Measurements from ENCODE around the gene DSG4.

DSG4 gene

GRCh38 chr18:31380912-31381311 lies 4.3 kb downstream of the DSG4 start:
- Histone ChIP-seq H3K27me3 (replicated peaks; ENCODE audit: control insufficient read depth, insufficient read depth, low read length, poor library complexity, severe bottlenecking) (no peaks in the 10 kb centered on the region), H3K4me3 (ENCODE audit: insufficient read depth, low read depth, low read length, poor library complexity, severe bottlenecking) (no peak overlapping the region), H3K9me3 (ENCODE audit: control insufficient read depth, low read length) (no peaks in the 10 kb centered on the region), H3K36me3 (ENCODE audit: control insufficient read depth, insufficient read depth, low read length) (no peaks in the 10 kb centered on the region), H3K27ac (ENCODE audit: insufficient read depth, low read length, poor library complexity, severe bottlenecking) (no peak overlapping the region), H3K4me1 (ENCODE audit: control insufficient read depth, insufficient read depth, low read length, poor library complexity, severe bottlenecking) (no peaks in the 10 kb centered on the region)
- no peak for DNase-seq

DNA sequence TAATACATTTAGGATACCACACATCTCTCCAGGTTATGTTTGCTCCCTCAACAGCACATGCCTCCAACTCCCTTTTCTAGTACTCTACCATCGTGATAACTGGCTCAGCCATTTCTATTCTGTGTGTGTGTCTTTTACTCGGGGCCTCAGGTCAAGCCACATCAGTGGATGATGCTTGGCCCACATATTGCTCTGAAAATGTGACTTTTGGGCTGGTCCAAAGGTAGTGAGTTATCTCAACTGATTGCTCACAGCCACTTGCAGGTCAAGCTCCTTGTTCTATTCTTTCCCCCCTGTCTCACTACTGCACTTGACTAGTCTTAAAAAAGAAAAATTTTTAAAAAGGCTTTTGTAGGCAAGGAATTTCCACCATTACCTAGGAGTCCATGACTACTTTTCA lies 5.5 kb downstream of the DSG4 start:
- H3K27ac ChIP-seq (ENCODE audit: insufficient read depth, low read length, poor library complexity, severe bottlenecking), result no peak overlapping the region
- no peaks in the 10 kb centered on the region for H3K36me3 ChIP-seq (ENCODE audit: control insufficient read depth, insufficient read depth, low read length)
- no peaks in the 10 kb centered on the region for H3K9me3 ChIP-seq (ENCODE audit: control insufficient read depth, low read length)
- no peak overlapping the region for H3K4me3 ChIP-seq (ENCODE audit: insufficient read depth, low read depth, low read length, poor library complexity, severe bottlenecking)
- no peaks in the 10 kb centered on the region for H3K27me3 ChIP-seq (replicated peaks; ENCODE audit: control insufficient read depth, insufficient read depth, low read length, poor library complexity, severe bottlenecking)
- H3K4me1 ChIP-seq (ENCODE audit: control insufficient read depth, insufficient read depth, low read length, poor library complexity, severe bottlenecking), result no peaks in the 10 kb centered on the region
- DNase-seq, result no peak

- Histone ChIP-seq H3K4me3 (ENCODE audit: insufficient read depth, low read depth, low read length, poor library complexity, severe bottlenecking) (no peak overlapping the region), H3K36me3 (ENCODE audit: control insufficient read depth, insufficient read depth, low read length) (no peaks in the 10 kb centered on the region), H3K9me3 (ENCODE audit: control insufficient read depth, low read length) (no peaks in the 10 kb centered on the region), H3K27ac (ENCODE audit: insufficient read depth, low read length, poor library complexity, severe bottlenecking) (no peak overlapping the region), H3K27me3 (replicated peaks; ENCODE audit: control insufficient read depth, insufficient read depth, low read length, poor library complexity, severe bottlenecking) (no peaks in the 10 kb centered on the region), H3K4me1 (ENCODE audit: control insufficient read depth, insufficient read depth, low read length, poor library complexity, severe bottlenecking) (no peaks in the 10 kb centered on the region)
- no peak for DNase-seq
These were observed 10.2 kb downstream of the DSG4 start for GRCh38 chr18:31386741-31387140.

- Histone ChIP-seq H3K4me3 (ENCODE audit: insufficient read depth, low read depth, low read length, poor library complexity, severe bottlenecking) (no peak overlapping the region), H3K36me3 (ENCODE audit: control insufficient read depth, insufficient read depth, low read length) (no peaks in the 10 kb centered on the region), H3K9me3 (ENCODE audit: control insufficient read depth, low read length) (no peaks in the 10 kb centered on the region), H3K27ac (ENCODE audit: insufficient read depth, low read length, poor library complexity, severe bottlenecking) (no peak overlapping the region), H3K4me1 (ENCODE audit: control insufficient read depth, insufficient read depth, low read length, poor library complexity, severe bottlenecking) (no peaks in the 10 kb centered on the region), H3K27me3 (replicated peaks; ENCODE audit: control insufficient read depth, insufficient read depth, low read length, poor library complexity, severe bottlenecking) (no peaks in the 10 kb centered on the region)
- DNase-seq, result no peak
These were observed 16.7 kb downstream of the DSG4 start for GRCh38 chr18:31393286-31393685.

GRCh38 chr18:31396796-31397612 lies 20.4 kb downstream of the DSG4 start:
- Histone ChIP-seq H3K4me1 (ENCODE audit: control insufficient read depth, insufficient read depth, low read length, poor library complexity, severe bottlenecking) (no peaks in the 10 kb centered on the region), H3K9me3 (ENCODE audit: control insufficient read depth, low read length) (no peaks in the 10 kb centered on the region), H3K36me3 (ENCODE audit: control insufficient read depth, insufficient read depth, low read length) (no peaks in the 10 kb centered on the region), H3K4me3 (ENCODE audit: insufficient read depth, low read depth, low read length, poor library complexity, severe bottlenecking) (no peak overlapping the region), H3K27ac (ENCODE audit: insufficient read depth, low read length, poor library complexity, severe bottlenecking) (no peak overlapping the region), H3K27me3 (replicated peaks; ENCODE audit: control insufficient read depth, insufficient read depth, low read length, poor library complexity, severe bottlenecking) (no peaks in the 10 kb centered on the region)
- DNase-seq, result no peak

DNA sequence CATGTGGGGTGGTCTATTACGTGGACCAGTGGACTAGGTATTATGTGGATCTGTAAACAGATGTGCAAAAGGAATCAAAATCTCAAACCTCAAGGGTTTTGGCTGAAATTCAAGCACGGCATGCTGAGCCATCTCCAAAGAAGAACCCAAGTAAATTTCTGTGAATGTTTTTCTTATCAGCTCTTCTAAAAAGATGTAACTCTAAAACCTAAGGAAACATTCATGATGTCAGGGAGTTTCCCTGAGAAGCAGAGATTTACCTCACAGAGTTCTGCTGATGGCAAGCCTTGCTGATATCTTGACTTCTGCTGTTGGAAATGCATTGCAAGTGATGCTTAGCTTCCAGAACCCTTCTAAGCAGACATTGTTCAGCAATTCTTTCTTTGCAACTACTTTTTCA lies 21.6 kb downstream of the DSG4 start:
- H3K9me3 ChIP-seq (ENCODE audit: control insufficient read depth, low read length), result no peaks in the 10 kb centered on the region
- H3K4me3 ChIP-seq (ENCODE audit: insufficient read depth, low read depth, low read length, poor library complexity, severe bottlenecking), result no peak overlapping the region
- no peak for DNase-seq
- no peaks in the 10 kb centered on the region for H3K27me3 ChIP-seq (replicated peaks; ENCODE audit: control insufficient read depth, insufficient read depth, low read length, poor library complexity, severe bottlenecking)
- no peaks in the 10 kb centered on the region for H3K4me1 ChIP-seq (ENCODE audit: control insufficient read depth, insufficient read depth, low read length, poor library complexity, severe bottlenecking)
- H3K36me3 ChIP-seq (ENCODE audit: control insufficient read depth, insufficient read depth, low read length), result no peaks in the 10 kb centered on the region
- no peak overlapping the region for H3K27ac ChIP-seq (ENCODE audit: insufficient read depth, low read length, poor library complexity, severe bottlenecking)

- Histone ChIP-seq H3K4me3 (ENCODE audit: insufficient read depth, low read depth, low read length, poor library complexity, severe bottlenecking) (no peak overlapping the region), H3K9me3 (ENCODE audit: control insufficient read depth, low read length) (no peaks in the 10 kb centered on the region), H3K27ac (ENCODE audit: insufficient read depth, low read length, poor library complexity, severe bottlenecking) (no peak overlapping the region), H3K4me1 (ENCODE audit: control insufficient read depth, insufficient read depth, low read length, poor library complexity, severe bottlenecking) (no peaks in the 10 kb centered on the region), H3K27me3 (replicated peaks; ENCODE audit: control insufficient read depth, insufficient read depth, low read length, poor library complexity, severe bottlenecking) (no peaks in the 10 kb centered on the region), H3K36me3 (ENCODE audit: control insufficient read depth, insufficient read depth, low read length) (no peaks in the 10 kb centered on the region)
- DNase-seq, result no peak
These were observed 22.9 kb downstream of the DSG4 start for GRCh38 chr18:31399306-31400032.

DNA sequence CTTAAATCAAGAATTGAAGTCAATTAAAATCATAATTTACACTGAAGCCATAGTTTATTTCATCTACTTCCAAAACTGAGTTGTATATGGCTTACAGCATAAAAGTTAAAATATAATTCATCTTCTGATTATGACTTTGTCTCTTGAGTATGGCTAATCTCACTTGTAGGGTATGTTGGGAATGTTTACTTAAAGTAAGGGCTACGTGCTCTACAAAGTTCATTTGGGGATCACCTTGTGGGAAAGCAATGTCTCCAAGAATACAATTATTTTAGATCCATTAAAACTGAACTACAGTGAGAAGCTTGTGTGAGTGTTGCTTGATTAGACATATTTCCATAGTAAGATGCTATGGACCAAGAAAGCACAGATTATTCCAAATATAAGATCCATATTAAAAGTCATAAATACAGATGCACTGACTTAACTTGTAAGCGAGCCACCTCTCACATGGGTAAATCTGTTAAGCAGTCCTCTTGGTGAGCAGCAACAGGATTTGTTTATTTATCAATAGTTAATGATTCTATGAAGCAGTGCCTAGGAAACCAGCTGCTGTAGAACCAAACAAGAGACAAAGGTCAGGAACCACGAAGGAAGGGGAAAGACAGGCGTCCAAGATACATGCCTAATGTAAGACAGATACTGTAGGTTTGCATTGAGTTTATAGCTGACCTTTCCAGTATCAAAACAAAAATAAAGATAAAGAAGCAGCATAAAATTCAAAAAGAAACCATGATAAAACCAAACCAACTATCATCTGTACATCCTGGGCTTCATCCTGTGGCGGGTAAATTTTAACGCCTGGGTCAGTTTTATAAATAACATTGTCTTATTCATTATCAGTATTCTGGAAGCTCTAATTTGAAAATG lies 24.8 kb downstream of the DSG4 start:
- Histone ChIP-seq H3K27ac (ENCODE audit: insufficient read depth, low read length, poor library complexity, severe bottlenecking) (no peak overlapping the region), H3K36me3 (ENCODE audit: control insufficient read depth, insufficient read depth, low read length) (no peaks in the 10 kb centered on the region), H3K4me3 (ENCODE audit: insufficient read depth, low read depth, low read length, poor library complexity, severe bottlenecking) (no peak overlapping the region), H3K9me3 (ENCODE audit: control insufficient read depth, low read length) (no peaks in the 10 kb centered on the region), H3K27me3 (replicated peaks; ENCODE audit: control insufficient read depth, insufficient read depth, low read length, poor library complexity, severe bottlenecking) (no peaks in the 10 kb centered on the region), H3K4me1 (ENCODE audit: control insufficient read depth, insufficient read depth, low read length, poor library complexity, severe bottlenecking) (no peaks in the 10 kb centered on the region)
- DNase-seq, result no peak

- no peaks in the 10 kb centered on the region for H3K36me3 ChIP-seq (ENCODE audit: control insufficient read depth, insufficient read depth, low read length)
- no peaks in the 10 kb centered on the region for H3K27me3 ChIP-seq (replicated peaks; ENCODE audit: control insufficient read depth, insufficient read depth, low read length, poor library complexity, severe bottlenecking)
- no peak overlapping the region for H3K4me3 ChIP-seq (ENCODE audit: insufficient read depth, low read depth, low read length, poor library complexity, severe bottlenecking)
- no peak for DNase-seq
- no peaks in the 10 kb centered on the region for H3K4me1 ChIP-seq (ENCODE audit: control insufficient read depth, insufficient read depth, low read length, poor library complexity, severe bottlenecking)
- no peaks in the 10 kb centered on the region for H3K9me3 ChIP-seq (ENCODE audit: control insufficient read depth, low read length)
- H3K27ac ChIP-seq (ENCODE audit: insufficient read depth, low read length, poor library complexity, severe bottlenecking), result no peak overlapping the region
These were observed 25.4 kb downstream of the DSG4 start for GRCh38 chr18:31402026-31402373.

- no peaks in the 10 kb centered on the region for H3K4me1 ChIP-seq (ENCODE audit: control insufficient read depth, insufficient read depth, low read length, poor library complexity, severe bottlenecking)
- no peak overlapping the region for H3K27ac ChIP-seq (ENCODE audit: insufficient read depth, low read length, poor library complexity, severe bottlenecking)
- H3K9me3 ChIP-seq (ENCODE audit: control insufficient read depth, low read length), result no peaks in the 10 kb centered on the region
- no peak for DNase-seq
- H3K4me3 ChIP-seq (ENCODE audit: insufficient read depth, low read depth, low read length, poor library complexity, severe bottlenecking), result no peak overlapping the region
- H3K36me3 ChIP-seq (ENCODE audit: control insufficient read depth, insufficient read depth, low read length), result no peaks in the 10 kb centered on the region
- no peaks in the 10 kb centered on the region for H3K27me3 ChIP-seq (replicated peaks; ENCODE audit: control insufficient read depth, insufficient read depth, low read length, poor library complexity, severe bottlenecking)
These were observed 26.8 kb downstream of the DSG4 start for GRCh38 chr18:31403409-31403808.

Data from effector memory CD4-positive, alpha-beta T cell (primary cell).